GM23338 (cell line): Measurements from ENCODE around the gene SHROOM2. TPM values are rescaled to one million over a fixed set of nuclear protein-coding genes. Genes with fewer than 3 reads are reported as not detected.

ENCODE experiments used
- ATAC-seq: fragments of 200-7000 bp; cut with Tn5 transposase; 3 replicates; pipeline ENCODE4 v1.9.1; 2020
- DNase-seq: peaks from one replicate; pipeline ENCODE4 v3.0.0-alpha.2; 2015; ENCODE audit warnings: low spot score
- H2AFZ ChIP-seq: fragments of 200-600 bp; sonication (generic); 2 replicates; pipeline ENCODE4 v1.8.0; 2016; ENCODE audit warnings: antibody characterized with exemption, mild to moderate bottlenecking, moderate library complexity
- H3F3A ChIP-seq: fragments of 200-600 bp; sonication (generic); replicated peaks from 2 replicates; pipeline ENCODE4 v1.8.0; 2017; ENCODE audit warnings: antibody characterized with exemption, mixed run types, low read depth
- H3K27ac ChIP-seq: fragments of 200-600 bp; sonication (generic); 2 replicates; pipeline ENCODE4 v1.6.1; 2016; ENCODE audit warnings: low read depth
- H3K27me3 ChIP-seq: fragments of 200-600 bp; sonication (generic); 2 replicates; pipeline ENCODE4 v1.8.0; 2016; ENCODE audit warnings: mild to moderate bottlenecking, mixed run types, moderate library complexity; ENCODE audit not compliant: insufficient read depth
- H3K36me3 ChIP-seq: fragments of 200-600 bp; sonication (generic); 2 replicates; pipeline ENCODE4 v1.8.0; 2016; ENCODE audit warnings: mild to moderate bottlenecking; ENCODE audit not compliant: insufficient read depth
- H3K4me1 ChIP-seq: fragments of 200-600 bp; sonication (generic); 2 replicates; pipeline ENCODE4 v1.8.0; 2016; ENCODE audit warnings: mild to moderate bottlenecking, moderate library complexity; ENCODE audit not compliant: insufficient read depth
- H3K4me2 ChIP-seq: fragments of 200-600 bp; sonication (generic); 2 replicates; pipeline ENCODE4 v1.7.1; 2017; ENCODE audit warnings: mixed run types
- H3K4me3 ChIP-seq: fragments of 200-600 bp; sonication (generic); 2 replicates; pipeline ENCODE4 v1.6.1; 2016; ENCODE audit warnings: mixed run types
- H3K79me2 ChIP-seq: fragments of 200-600 bp; sonication (generic); replicated peaks from 2 replicates; pipeline ENCODE4 v1.8.0; 2017; ENCODE audit warnings: mild to moderate bottlenecking; ENCODE audit not compliant: insufficient read depth
- H3K9me2 ChIP-seq: fragments of 200-600 bp; sonication (generic); 2 replicates; pipeline ENCODE4 v1.8.0; 2017; ENCODE audit not compliant: insufficient read depth
- H4K20me1 ChIP-seq: fragments of 200-600 bp; sonication (generic); replicated peaks from 2 replicates; pipeline ENCODE4 v1.8.0; 2017; ENCODE audit warnings: mild to moderate bottlenecking; ENCODE audit not compliant: insufficient read depth
- H3K27ac Mint-ChIP-seq: 2 replicates; pipeline ENCODE4 v1.8.0; 2020; ENCODE audit warnings: inconsistent platforms, mild to moderate bottlenecking, moderate library complexity, mixed read lengths
- H3K27me3 Mint-ChIP-seq: 3 replicates; pipeline ENCODE4 v1.8.0; 2022; ENCODE audit warnings: low read depth, mild to moderate bottlenecking, moderate library complexity, mixed read lengths, inconsistent platforms; ENCODE audit not compliant: insufficient read depth, poor library complexity
- H3K36me3 Mint-ChIP-seq: 3 replicates; pipeline ENCODE4 v1.8.0; 2021; ENCODE audit warnings: low read depth, mild to moderate bottlenecking, inconsistent platforms, moderate library complexity, mixed read lengths
- H3K4me1 Mint-ChIP-seq: 3 replicates; pipeline ENCODE4 v1.8.0; 2020; ENCODE audit warnings: mild to moderate bottlenecking, inconsistent platforms, mixed read lengths
- H3K4me3 Mint-ChIP-seq: 3 replicates; pipeline ENCODE4 v1.8.0; 2021; ENCODE audit warnings: moderate library complexity, mild to moderate bottlenecking, inconsistent platforms, mixed read lengths
- H3K9me3 Mint-ChIP-seq: 3 replicates; pipeline ENCODE4 v1.8.0; 2020; ENCODE audit warnings: moderate library complexity, mild to moderate bottlenecking, inconsistent platforms, mixed read lengths
- ETS1 ChIP-seq: IDR thresholded peaks from 2 replicates; pipeline ENCODE4 v1.6.1; 2016; ENCODE audit warnings: antibody characterized with exemption
- EZH2 ChIP-seq: fragments of 200-600 bp; sonication (generic); IDR thresholded peaks from one replicate; pipeline ENCODE4 v1.8.0; 2017; ENCODE audit warnings: antibody characterized with exemption, mild to moderate bottlenecking, low read depth; ENCODE audit not compliant: unreplicated experiment
- JUNB ChIP-seq: IDR thresholded peaks from one replicate; pipeline ENCODE4 v1.6.1; 2016; ENCODE audit warnings: antibody characterized with exemption; ENCODE audit not compliant: unreplicated experiment
- POLR2AphosphoS5 ChIP-seq: IDR thresholded peaks from 2 replicates; pipeline ENCODE4 v1.6.1; 2016; ENCODE audit warnings: antibody characterized with exemption, low read depth
- REST ChIP-seq: IDR thresholded peaks from one replicate; pipeline ENCODE4 v1.6.1; 2018; ENCODE audit warnings: antibody characterized with exemption; ENCODE audit not compliant: unreplicated experiment
- STAT1 ChIP-seq: IDR thresholded peaks from one replicate; pipeline ENCODE4 v1.6.1; 2016; ENCODE audit warnings: antibody characterized with exemption; ENCODE audit not compliant: unreplicated experiment
- ZNF114 ChIP-seq: fragments of 250-450 bp; sonication (Bioruptor Pico); IDR thresholded peaks from 2 replicates; pipeline ENCODE4 v1.5.0; 2020; ENCODE audit warnings: mild to moderate bottlenecking, moderate library complexity
- ZNF462 ChIP-seq: fragments of 250-450 bp; sonication (Bioruptor Pico); IDR thresholded peaks from 2 replicates; pipeline ENCODE4 v1.5.0; 2020; ENCODE audit warnings: mild to moderate bottlenecking, moderate library complexity
- polyA plus RNA-seq: library from polyadenylated mRNA; unstranded; fragments of >200 nt; fragmentation: Nextera tagmentation; extraction: Ambion mirVana; gene quantifications from 2 replicates; pipeline ENCODE4 v1.2.1, GENCODE V29; 2016
- total RNA-seq: library from RNA; depleted of rRNA; stranded (reverse); fragments of >200 nt; shearing (Covaris generic); gene quantifications from 2 replicates; pipeline ENCODE4 v1.2.3, GENCODE V29; 2014

SHROOM2 gene
- total and polyA plus RNA-seq, 2 experiments from 2014 or later, result 3.5 to 15.8 TPM

GRCh38 chrX:9977635-9978034, 191.4 kb downstream of the SHROOM2 start:
- Histone ChIP-seq H2AFZ (no peak overlapping the region), H3K36me3 (no peaks in the 10 kb centered on the region), H3K4me2 (no peak overlapping the region), H3K79me2 (no peaks in the 10 kb centered on the region), H3K4me1 (peaks cover 8% of the 10 kb centered on the region), H3K27ac (no peak overlapping the region), H3K27me3 (no peaks in the 10 kb centered on the region), H4K20me1 (no peaks in the 10 kb centered on the region), H3F3A (no peaks in the 10 kb centered on the region), H3K9me2 (no peaks in the 10 kb centered on the region), H3K4me3 (no peak overlapping the region)
- H3K4me3 Mint-ChIP-seq, result no peak overlapping the region
- H3K9me3 Mint-ChIP-seq, result peaks cover 15% of the 10 kb centered on the region; the same call in 2 of the 3 replicates
- H3K36me3 Mint-ChIP-seq, result peaks cover 9% of the 10 kb centered on the region; the same call in 2 of the 3 replicates
- ATAC-seq, result no peak
- no peaks in the 10 kb centered on the region for H3K27me3 Mint-ChIP-seq
- TF ChIP-seq JUNB, result no peak
- no peak for TF ChIP-seq ETS1
- no peak for DNase-seq
- peaks cover 19% of the 10 kb centered on the region; the same call in 2 of the 3 replicates for H3K4me1 Mint-ChIP-seq
- H3K27ac Mint-ChIP-seq, result no peak overlapping the region

- Histone ChIP-seq H3F3A (no peaks in the 10 kb centered on the region), H3K79me2 (no peaks in the 10 kb centered on the region), H3K9me2 (no peaks in the 10 kb centered on the region), H3K27ac (no peak overlapping the region), H3K4me1 (peaks cover 8% of the 10 kb centered on the region), H3K4me2 (no peak overlapping the region), H2AFZ (no peak overlapping the region), H4K20me1 (no peaks in the 10 kb centered on the region), H3K36me3 (no peaks in the 10 kb centered on the region), H3K27me3 (no peaks in the 10 kb centered on the region), H3K4me3 (no peak overlapping the region)
- peaks cover 9% of the 10 kb centered on the region; the same call in 2 of the 3 replicates for H3K9me3 Mint-ChIP-seq
- H3K4me1 Mint-ChIP-seq, result peaks cover 19% of the 10 kb centered on the region; the same call in 2 of the 3 replicates
- peaks cover 2% of the 10 kb centered on the region; the same call in 2 of the 3 replicates for H3K36me3 Mint-ChIP-seq
- no peak overlapping the region for H3K4me3 Mint-ChIP-seq
- ATAC-seq (no peak), DNase-seq (no peak)
- no peaks in the 10 kb centered on the region for H3K27me3 Mint-ChIP-seq
- H3K27ac Mint-ChIP-seq, result no peak overlapping the region
- TF ChIP-seq ETS1, result no peak
- TF ChIP-seq STAT1, result no peak
- no peak for TF ChIP-seq EZH2
- TF ChIP-seq REST, result no peak
- no peak for TF ChIP-seq ZNF114 (CRISPR knock-in tag)
- TF ChIP-seq ZNF462 (CRISPR knock-in tag), result no peak
- TF ChIP-seq POLR2AphosphoS5, result no peak
These were observed 194.2 kb downstream of the SHROOM2 start for GRCh38 chrX:9980401-9980800.
